A549 treated with DMSO at 1 μM for 4 hours (cell line): ENCODE measurements around the gene GPR162. TPM values are rescaled to one million over a fixed set of nuclear protein-coding genes. Genes with fewer than 3 reads are reported as not detected.

Experiments used
- total RNA-seq: library from RNA; stranded (reverse); fragments of 200-300 nt; extraction: Qiagen RNA extraction; gene quantifications from 5 replicates; pipeline ENCODE4 v1.2.3, GENCODE V29; 2022; ENCODE audit warnings: low read depth

Gene GPR162
- total RNA-seq: 0.39 to 0.93 TPM (median 0.47 TPM) in 5 replicates

GRCh38 chr12:6821591-6822425 lies at the start of gene GPR162:
TSS of gene GPR162 (plus strand) at chr12:6821821. CDS start at chr12:6823899, 2,078 bp downstream.

GRCh38 chr12:6772331-6772695 lies 49.3 kb upstream of the GPR162 start, which contains the start of gene LAG3:
TSS of gene LAG3 (plus strand) at chr12:6772520. CDS start at chr12:6772853, 333 bp downstream.

GRCh38 chr12:6788972-6789924 lies 32.4 kb upstream of the GPR162 start, which contains the start of gene CD4:
TSS of gene CD4 (plus strand) at chr12:6789528. CDS start at chr12:6800139, 10,611 bp downstream.

GRCh38 chr12:6827982-6828780 lies 6.6 kb downstream of the GPR162 start, which contains the start of gene P3H3:
TSS of gene P3H3 (plus strand) at chr12:6828407. CDS start at chr12:6828441, 34 bp downstream.

GRCh38 chr12:6840761-6841515 lies 19.3 kb downstream of the GPR162 start, which contains the start of gene GNB3:
TSS of gene GNB3 (plus strand) at chr12:6840925. CDS start at chr12:6841288, 363 bp downstream.

GRCh38 chr12:6851153-6851920 lies 29.7 kb downstream of the GPR162 start, which contains the start of gene CDCA3:
TSS of gene CDCA3 (minus strand) at chr12:6851286. CDS start at chr12:6850952, 334 bp downstream.

GRCh38 chr12:6851921-6852650 lies 30.5 kb downstream of the GPR162 start, which contains the start of gene USP5:
TSS of gene USP5 (plus strand) at chr12:6852150. CDS start at chr12:6852180, 30 bp downstream.

GRCh38 chr12:6867413-6868210 lies 46.0 kb downstream of the GPR162 start, which contains the start of gene TPI1:
TSS of gene TPI1 (plus strand) at chr12:6867531. CDS start at chr12:6867567, 36 bp downstream.

GRCh38 chr12:6873094-6874014 lies 51.7 kb downstream of the GPR162 start, which contains the start of gene SPSB2:
TSS of gene SPSB2 (minus strand) at chr12:6873303. CDS start at chr12:6872901, 402 bp downstream.

Other genes with a start within 250 kb of the GPR162 start
- gene CHD4, start 214.4 kb upstream of the GPR162 start, total RNA-seq: 66.0 to 80.0 TPM (median 71.6 TPM) in 5 replicates
- 0.38 to 0.71 TPM (median 0.53 TPM) in 5 replicates for gene LPAR5, start 185.9 kb upstream of the GPR162 start, total RNA-seq
- 0.21 to 0.34 TPM (median 0.23 TPM) in 3 of 5 replicates, not detected in the others for gene ACRBP, start 174.4 kb upstream of the GPR162 start, total RNA-seq
- 13.5 to 18.2 TPM (median 15.7 TPM) in 5 replicates for gene ING4, start 158.7 kb upstream of the GPR162 start, total RNA-seq
- 55.6 to 67.7 TPM (median 63.0 TPM) in 5 replicates for gene ZNF384, start 132.4 kb upstream of the GPR162 start, total RNA-seq
- 0.58 to 1.6 TPM (median 0.96 TPM) in 5 replicates for gene PIANP, start 121.0 kb upstream of the GPR162 start, total RNA-seq
- gene COPS7A, start 97.8 kb upstream of the GPR162 start, total RNA-seq: 53.3 to 61.0 TPM (median 56.5 TPM) in 5 replicates
- 275 to 309 TPM (median 292 TPM) in 5 replicates for gene MLF2, start 68.7 kb upstream of the GPR162 start, total RNA-seq
- 682 to 907 TPM (median 824 TPM) in 5 replicates for gene PTMS, start 55.5 kb upstream of the GPR162 start, total RNA-seq
- 0.47 to 2.2 TPM (median 1.4 TPM) in 5 replicates for gene LAG3, start 49.3 kb upstream of the GPR162 start, total RNA-seq
- gene CD4, start 32.3 kb upstream of the GPR162 start, total RNA-seq: not detected in 5 replicates
- gene P3H3, start 6.6 kb downstream of the GPR162 start, total RNA-seq: 24.8 to 31.7 TPM (median 26.6 TPM) in 5 replicates
- gene GNB3, start 19.1 kb downstream of the GPR162 start, total RNA-seq: 1.9 to 2.8 TPM (median 1.9 TPM) in 5 replicates
- 76.1 to 88.0 TPM (median 79.3 TPM) in 5 replicates for gene CDCA3, start 29.5 kb downstream of the GPR162 start, total RNA-seq
- gene USP5, start 30.3 kb downstream of the GPR162 start, total RNA-seq: 77.5 to 93.5 TPM (median 87.6 TPM) in 5 replicates
- gene TPI1, start 45.7 kb downstream of the GPR162 start, total RNA-seq: 1,539 to 1,667 TPM (median 1,622 TPM) in 5 replicates
- 18.3 to 23.2 TPM (median 21.4 TPM) in 5 replicates for gene SPSB2, start 51.5 kb downstream of the GPR162 start, total RNA-seq
- gene LRRC23, start 83.0 kb downstream of the GPR162 start, total RNA-seq: 15.5 to 18.7 TPM (median 18.1 TPM) in 5 replicates
- 37.1 to 44.4 TPM (median 42.7 TPM) in 5 replicates for gene ENO2, start 92.8 kb downstream of the GPR162 start, total RNA-seq
- 49.8 to 82.1 TPM (median 68.2 TPM) in 5 replicates for gene ATN1, start 106.1 kb downstream of the GPR162 start, total RNA-seq
- not detected in 5 replicates for gene RNU7-1, start 122.0 kb downstream of the GPR162 start, total RNA-seq
- 274 to 300 TPM (median 288 TPM) in 5 replicates for gene C12orf57, start 122.2 kb downstream of the GPR162 start, total RNA-seq
- gene PTPN6, start 129.5 kb downstream of the GPR162 start, total RNA-seq: 7.6 to 14.4 TPM (median 10.8 TPM) in 5 replicates
- gene PHB2, start 148.8 kb downstream of the GPR162 start, total RNA-seq: 313 to 344 TPM (median 323 TPM) in 5 replicates
- gene EMG1, start 149.1 kb downstream of the GPR162 start, total RNA-seq: 62.4 to 70.8 TPM (median 65.4 TPM) in 5 replicates
- 26.9 to 31.8 TPM (median 30.4 TPM) in 5 replicates for gene LPCAT3, start 196.7 kb downstream of the GPR162 start, total RNA-seq
- 38.6 to 61.7 TPM (median 42.5 TPM) in 5 replicates for gene C1S, start 238.9 kb downstream of the GPR162 start, total RNA-seq